Neural cell (in vitro differentiated cells): Measurements from ENCODE around the gene FAM135A.

Source experiments
- CTCF ChIP-seq: fragments of 450-650 bp; IDR thresholded peaks from 2 replicates; pipeline ENCODE4 v1.5.1; 2014; ENCODE audit warnings: antibody characterized with exemption, mild to moderate bottlenecking, moderate library complexity; ENCODE audit not compliant: poor library complexity, severe bottlenecking
- EP300 ChIP-seq: fragments of 450-650 bp; conservative IDR thresholded peaks from 2 replicates; pipeline ENCODE4 v1.6.1; 2014; ENCODE audit warnings: antibody characterized with exemption, mild to moderate bottlenecking, moderate library complexity; ENCODE audit not compliant: poor library complexity, severe bottlenecking
- EZH2 ChIP-seq: fragments of 200-600, 300-800 bp; shearing (Covaris generic), sonication (generic); IDR thresholded peaks from 2 replicates; pipeline ENCODE4 v1.6.1; 2014; ENCODE audit warnings: antibody characterized with exemption, low read length, borderline replicate concordance, mild to moderate bottlenecking; ENCODE audit not compliant: insufficient read depth, poor library complexity, severe bottlenecking
- MXI1 ChIP-seq: fragments of 450-650 bp; conservative IDR thresholded peaks from 2 replicates; pipeline ENCODE4 v1.6.1; 2014; ENCODE audit warnings: antibody characterized with exemption, mild to moderate bottlenecking; ENCODE audit not compliant: poor library complexity, severe bottlenecking
- POLR2AphosphoS5 ChIP-seq: IDR thresholded peaks from 2 replicates; pipeline ENCODE4 v1.6.1; 2012
- TAF1 ChIP-seq: IDR thresholded peaks from 2 replicates; pipeline ENCODE4 v1.6.1; 2012; ENCODE audit warnings: low read depth
- TF ChIP-seq, protein P1 (sequence below): IDR thresholded peaks from 2 replicates; pipeline ENCODE4 v1.6.1; 2012; ENCODE audit warnings: borderline replicate concordance

DNA sequence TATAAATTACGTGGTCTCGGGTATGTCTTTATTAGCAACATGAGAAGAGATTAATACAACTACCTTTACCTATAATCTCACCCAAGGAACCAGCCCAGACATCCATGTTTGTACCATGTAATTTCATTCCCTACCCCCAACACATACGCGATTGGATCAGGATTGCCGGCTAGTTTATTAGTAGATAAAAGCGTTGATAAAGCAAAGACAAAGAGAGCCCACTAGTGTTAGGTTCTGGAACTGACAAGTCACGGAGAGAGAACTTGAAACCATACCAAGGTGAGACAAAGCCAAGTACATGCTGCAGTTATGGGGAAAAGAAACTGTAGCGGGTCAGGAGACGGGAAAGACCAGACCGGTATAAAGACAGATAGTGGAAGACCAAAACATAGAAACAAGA, 37.4 kb upstream of the FAM135A start:
- TF ChIP-seq POLR2AphosphoS5 (no peak), EZH2 (no peak), CTCF (peak; percentile 10), TAF1 (no peak), EP300 (no peak), MXI1 (no peak)
- TF ChIP-seq, protein P1, sequence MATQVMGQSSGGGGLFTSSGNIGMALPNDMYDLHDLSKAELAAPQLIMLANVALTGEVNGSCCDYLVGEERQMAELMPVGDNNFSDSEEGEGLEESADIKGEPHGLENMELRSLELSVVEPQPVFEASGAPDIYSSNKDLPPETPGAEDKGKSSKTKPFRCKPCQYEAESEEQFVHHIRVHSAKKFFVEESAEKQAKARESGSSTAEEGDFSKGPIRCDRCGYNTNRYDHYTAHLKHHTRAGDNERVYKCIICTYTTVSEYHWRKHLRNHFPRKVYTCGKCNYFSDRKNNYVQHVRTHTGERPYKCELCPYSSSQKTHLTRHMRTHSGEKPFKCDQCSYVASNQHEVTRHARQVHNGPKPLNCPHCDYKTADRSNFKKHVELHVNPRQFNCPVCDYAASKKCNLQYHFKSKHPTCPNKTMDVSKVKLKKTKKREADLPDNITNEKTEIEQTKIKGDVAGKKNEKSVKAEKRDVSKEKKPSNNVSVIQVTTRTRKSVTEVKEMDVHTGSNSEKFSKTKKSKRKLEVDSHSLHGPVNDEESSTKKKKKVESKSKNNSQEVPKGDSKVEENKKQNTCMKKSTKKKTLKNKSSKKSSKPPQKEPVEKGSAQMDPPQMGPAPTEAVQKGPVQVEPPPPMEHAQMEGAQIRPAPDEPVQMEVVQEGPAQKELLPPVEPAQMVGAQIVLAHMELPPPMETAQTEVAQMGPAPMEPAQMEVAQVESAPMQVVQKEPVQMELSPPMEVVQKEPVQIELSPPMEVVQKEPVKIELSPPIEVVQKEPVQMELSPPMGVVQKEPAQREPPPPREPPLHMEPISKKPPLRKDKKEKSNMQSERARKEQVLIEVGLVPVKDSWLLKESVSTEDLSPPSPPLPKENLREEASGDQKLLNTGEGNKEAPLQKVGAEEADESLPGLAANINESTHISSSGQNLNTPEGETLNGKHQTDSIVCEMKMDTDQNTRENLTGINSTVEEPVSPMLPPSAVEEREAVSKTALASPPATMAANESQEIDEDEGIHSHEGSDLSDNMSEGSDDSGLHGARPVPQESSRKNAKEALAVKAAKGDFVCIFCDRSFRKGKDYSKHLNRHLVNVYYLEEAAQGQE: no peak
